NCI-H2107 (cell line): Measurements from ENCODE around the gene FRAT1.
A peak's percentile ranks its signal among the peaks of the same experiment; 100 is the strongest.
"Not testable (repeated sequence)": the region's sequence is repeated elsewhere in the genome, so short reads cannot be mapped to it uniquely, and the experiment has no call there.

Source experiments
- DNase-seq: peaks from one replicate; lab custom pipeline; 2025; lab: John Stamatoyannopoulos, UW

Gene FRAT1, protein sequence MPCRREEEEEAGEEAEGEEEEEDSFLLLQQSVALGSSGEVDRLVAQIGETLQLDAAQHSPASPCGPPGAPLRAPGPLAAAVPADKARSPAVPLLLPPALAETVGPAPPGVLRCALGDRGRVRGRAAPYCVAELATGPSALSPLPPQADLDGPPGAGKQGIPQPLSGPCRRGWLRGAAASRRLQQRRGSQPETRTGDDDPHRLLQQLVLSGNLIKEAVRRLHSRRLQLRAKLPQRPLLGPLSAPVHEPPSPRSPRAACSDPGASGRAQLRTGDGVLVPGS

DNA sequence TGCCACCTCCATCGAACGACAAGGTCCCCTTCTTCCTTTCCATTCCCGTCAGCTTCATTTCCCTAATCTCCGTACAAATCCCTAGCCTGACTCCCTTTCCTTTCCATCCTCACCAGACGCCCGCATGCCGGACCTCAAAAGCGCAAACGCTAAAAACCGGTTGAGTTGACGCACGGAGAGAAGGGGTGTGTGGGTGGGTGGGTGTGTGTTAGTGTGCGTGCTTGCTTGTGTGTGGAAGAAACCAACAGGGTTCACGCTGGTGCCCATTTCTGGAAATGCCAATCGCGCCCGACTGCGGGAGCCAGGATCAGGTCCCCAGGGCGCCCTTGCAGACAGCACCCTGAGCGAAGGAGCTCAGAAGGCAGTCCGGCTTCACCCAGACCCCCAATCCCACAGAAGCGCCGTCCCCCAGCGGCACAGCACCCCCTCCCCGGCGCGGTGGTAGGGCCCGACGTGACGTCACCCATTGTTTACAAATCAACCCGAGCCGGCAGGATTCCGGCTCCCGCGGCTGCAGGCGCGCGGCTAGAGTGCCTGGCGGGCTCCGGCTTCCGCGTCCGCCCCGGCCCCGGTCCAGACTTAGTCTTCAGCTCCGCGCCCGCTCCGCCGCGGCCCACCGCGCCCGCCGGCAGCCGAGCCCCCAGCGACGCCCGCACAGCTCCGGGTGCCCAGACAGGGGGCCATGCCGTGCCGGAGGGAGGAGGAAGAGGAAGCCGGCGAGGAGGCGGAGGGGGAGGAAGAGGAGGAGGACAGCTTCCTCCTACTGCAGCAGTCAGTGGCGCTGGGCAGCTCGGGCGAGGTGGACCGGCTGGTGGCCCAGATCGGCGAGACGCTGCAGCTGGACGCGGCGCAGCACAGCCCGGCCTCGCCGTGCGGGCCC, at the start of gene FRAT1:
Gene FRAT1, plus strand, starts transcription at position 500 of the 880 bp plus-strand sequence. Its CDS starts 183 bp downstream, at position 683.
- DNase-seq = peak; percentile 49

DNA sequence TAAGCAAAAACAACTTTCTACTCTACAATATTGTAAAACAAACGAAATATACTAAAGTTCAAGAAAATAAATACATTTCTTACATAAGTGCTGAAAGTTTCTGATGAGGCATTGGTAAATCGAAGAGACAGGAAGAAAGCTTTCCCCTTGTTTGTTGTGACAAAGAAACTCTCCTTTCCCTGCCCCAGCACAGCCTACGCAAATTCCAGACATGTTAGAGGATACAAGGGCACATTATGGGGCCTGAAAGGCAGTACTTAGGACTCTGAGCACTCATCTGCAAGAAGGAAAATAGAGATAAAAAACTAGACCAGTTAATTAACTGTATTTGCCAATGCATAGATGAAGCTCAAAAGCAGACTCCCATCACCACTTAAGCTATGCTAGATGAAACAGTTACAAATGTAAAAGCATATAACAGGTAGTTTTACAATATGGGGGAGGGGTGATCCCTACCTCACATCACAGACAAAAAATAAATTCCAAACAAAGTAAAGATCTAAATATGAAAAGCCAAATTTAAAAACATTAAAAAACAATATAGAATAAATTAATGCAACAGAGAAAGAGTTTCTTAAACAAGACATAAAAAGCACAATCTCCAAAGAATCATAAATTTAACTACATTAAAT, 48.4 kb upstream of the FRAT1 start:
- no peak for DNase-seq

DNA sequence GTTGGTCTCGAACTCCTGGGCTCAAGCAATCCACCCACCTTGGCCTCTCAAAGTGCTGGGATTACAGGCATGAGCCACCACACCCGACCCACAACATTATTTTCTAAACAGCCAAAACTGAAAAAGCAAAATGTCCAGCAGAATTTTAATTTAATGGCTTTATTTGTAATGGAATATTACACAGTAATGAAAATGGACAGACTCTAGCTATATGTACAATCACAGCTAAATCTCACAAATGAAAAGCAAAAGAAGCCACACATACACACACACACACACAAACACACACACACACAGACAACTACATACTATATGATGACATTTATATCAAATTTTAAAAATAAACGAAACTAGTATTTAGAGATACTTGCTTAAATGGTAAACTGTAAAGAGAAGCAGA, 45.4 kb upstream of the FRAT1 start:
- no peak for DNase-seq

- DNase-seq = no peak
Measured at GRCh38 chr10:97274828-97275227, 44.2 kb upstream of the FRAT1 start.

- no peak for DNase-seq
Measured at GRCh38 chr10:97277551-97277950, 41.5 kb upstream of the FRAT1 start.

DNA sequence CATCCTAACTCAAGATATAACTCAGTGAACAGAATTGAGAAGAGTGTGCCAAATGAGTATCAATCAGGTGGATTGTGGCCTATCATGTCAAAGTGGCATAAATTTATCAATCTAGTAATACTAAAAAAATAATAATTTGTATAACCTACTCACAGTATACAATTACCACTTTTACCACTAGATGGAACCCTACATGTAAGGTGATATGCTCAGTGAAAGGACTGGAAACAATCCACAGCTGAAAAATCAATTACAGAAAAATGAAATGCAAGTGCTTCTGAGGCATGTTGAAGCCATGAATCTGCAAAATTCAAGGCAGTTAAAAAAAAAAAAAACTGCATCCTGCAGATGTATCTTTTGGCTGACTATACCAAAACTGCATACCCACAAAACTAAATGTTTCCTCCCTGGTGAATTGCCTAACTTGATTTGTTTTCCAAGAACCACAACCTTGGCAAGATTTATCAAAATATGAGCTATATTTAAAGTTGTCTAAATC, 40.5 kb upstream of the FRAT1 start:
- peak; percentile 21 for DNase-seq

DNA sequence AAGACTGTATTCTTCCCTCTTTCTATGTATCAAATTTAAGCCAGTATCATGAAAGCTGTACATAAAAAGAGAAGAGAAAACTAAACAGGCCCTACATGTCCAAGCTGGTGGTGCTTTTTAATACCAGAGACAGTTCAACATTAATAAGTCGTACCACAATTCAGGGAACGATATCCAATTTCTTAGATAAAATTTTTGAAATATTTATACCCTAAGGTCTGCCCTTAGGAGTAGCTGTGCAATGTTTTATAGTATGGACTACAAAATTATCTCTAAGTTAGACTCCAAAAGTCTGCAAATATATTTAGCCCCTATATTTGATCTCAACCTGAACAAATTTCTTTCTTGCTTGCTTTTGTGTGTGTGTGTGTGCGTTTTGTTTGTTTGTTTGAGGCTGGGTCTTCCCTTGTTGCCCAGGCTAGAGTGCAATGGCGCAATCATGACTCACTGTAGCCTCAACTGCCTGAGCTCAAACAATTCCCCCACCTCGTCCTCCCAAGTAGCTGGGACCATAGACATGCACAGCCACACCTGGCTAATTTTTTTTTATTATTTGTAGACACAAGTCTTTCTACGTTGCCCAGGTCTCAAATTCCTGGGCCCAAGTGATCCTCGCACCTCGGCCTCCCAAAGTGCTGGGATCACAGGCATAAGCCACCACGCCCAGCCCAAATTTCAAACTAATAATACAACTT, 39.8 kb upstream of the FRAT1 start:
- DNase-seq = no peak

DNA sequence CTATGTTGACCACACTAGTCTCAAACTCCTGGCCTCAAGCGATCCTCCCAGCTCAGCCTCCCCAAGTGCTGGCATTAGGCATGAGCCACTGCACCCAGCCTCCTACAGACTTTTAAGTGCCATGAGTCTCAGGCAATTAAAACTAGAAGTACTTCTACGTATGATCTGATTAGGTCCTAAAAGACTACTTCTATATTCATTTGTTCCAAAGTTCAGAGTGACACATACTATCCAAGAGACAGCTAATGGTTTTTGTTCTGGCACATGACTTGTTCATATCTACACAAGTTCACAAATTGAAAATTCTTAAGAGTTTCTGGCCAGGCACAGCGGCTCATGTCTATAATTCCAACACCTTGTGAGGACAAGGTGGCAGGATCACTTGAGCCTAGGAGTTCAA, 38.3 kb upstream of the FRAT1 start:
- no peak for DNase-seq

DNA sequence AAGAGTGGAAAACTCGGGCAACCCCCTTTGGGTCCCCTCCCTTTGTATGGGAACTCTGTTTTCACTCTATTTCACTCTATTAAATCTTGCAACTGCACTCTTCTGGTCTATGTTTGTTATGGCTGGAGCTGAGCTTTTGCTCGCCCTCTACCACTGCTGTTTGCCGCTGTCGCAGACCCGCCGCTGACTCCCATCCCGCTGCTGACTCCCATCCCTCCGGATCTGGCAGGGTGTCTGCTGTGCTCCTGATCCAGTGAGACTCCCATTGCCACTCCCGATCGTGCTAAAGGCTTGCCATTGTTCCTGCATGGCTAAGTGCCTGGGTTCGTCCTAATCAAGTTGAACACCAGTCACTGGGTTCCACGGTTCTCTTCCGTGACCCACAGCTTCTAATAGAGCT, 29.0 kb upstream of the FRAT1 start:
- not testable (repeated sequence) for DNase-seq

DNA sequence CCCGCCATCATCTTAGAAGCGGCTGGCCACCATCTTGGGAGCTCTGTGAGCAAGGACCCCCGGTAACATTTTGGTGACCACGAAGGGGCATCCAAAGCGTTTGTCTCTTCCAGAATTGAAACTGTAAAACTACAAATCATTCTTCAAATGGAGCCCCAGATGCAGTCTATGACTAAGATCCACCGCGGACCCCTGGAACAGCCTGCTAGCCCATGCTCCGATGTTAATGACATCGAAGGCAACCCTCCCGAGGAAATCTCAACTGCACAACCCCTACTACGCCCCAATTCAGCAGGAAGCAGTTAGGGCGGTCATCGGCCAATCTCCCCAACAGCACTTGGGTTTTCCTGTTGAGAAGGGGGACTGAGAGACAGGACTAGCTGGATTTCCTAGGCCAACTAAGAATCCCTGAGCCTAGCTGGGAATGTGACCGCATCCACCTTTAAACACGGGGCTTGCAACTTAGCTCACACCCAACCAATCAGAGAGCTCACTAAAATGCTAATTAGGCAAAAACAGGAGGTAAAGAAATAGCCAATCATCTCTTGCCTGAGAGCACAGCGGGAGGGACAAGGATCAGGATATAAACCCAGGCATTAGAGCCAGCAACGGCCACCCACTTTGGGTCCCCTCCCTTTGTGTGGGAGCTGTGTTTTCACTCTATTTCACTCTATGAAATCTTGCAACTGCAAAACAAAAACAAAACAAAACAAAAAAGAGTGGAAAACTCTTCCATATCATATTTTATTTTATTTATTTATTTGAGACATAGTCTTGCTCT, 28.3 kb upstream of the FRAT1 start:
- DNase-seq = not testable (repeated sequence)

GRCh38 chr10:97291357-97292096, 27.5 kb upstream of the FRAT1 start:
- no peak for DNase-seq

- peak; percentile 87 for DNase-seq
Measured at GRCh38 chr10:97292097-97292861, 26.8 kb upstream of the FRAT1 start, which contains the start of gene ARHGAP19. Gene ARHGAP19, minus strand, starts transcription at chr10:97292637. Its CDS starts 10 bp downstream, at chr10:97292627.

DNA sequence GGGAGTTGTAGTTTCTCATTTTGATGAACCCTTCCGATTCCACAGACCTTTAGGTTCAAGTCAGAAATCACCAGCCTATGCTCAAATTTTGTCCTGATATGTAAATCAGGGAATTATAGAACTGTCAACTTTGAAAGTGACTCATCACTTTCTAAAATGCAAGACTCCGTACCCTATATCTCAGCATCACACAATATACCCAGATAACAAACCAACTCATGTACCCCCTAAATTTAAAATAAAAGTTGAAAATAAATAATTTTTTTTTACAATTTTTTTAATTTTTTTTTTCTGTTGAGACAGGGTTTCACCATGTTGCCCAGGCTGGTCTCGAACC, 26.2 kb upstream of the FRAT1 start:
- no peak for DNase-seq

- DNase-seq = no peak
Measured at GRCh38 chr10:97297556-97298222, 21.4 kb upstream of the FRAT1 start.

DNA sequence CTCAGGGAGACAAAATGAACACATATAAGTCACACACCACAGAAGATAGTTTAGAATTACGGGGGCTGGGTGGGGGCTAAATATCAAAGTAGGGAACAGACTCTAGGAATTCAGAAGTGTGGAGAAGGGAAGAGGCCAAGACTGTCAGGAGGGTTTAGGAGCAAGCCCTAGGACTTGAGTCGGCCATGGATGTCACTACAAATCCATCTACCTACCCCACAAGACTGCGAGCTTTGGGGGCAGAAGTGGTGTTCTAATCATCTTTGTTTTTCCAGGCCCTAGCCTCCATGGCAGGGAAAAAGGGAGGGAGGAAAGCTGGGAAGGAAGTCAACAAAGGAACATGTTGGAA, 20.9 kb upstream of the FRAT1 start:
- DNase-seq = no peak

- DNase-seq = no peak
Measured at GRCh38 chr10:97300980-97301379, 18.1 kb upstream of the FRAT1 start.

- DNase-seq = no peak
Measured at GRCh38 chr10:97302088-97302791, 16.8 kb upstream of the FRAT1 start.

DNA sequence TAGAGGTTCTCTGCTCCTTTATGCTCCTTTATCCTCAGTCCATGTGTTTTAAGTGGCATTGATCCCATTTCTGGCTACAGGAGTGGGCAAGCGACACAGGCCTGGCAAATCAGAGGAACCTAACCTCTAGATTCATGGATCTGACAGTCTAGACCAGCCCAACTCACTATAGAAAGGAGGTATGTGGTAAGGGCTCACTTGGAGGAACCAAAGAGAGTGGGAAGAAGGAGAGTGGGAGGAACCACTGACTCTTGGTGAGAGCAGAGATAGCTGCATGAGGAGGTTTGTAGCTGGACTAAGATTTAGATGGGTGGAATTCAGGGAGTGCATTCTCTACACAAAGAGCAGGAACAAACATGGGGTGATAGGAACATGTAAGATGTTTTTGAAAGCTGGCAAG, 11.6 kb upstream of the FRAT1 start:
- no peak for DNase-seq
